A673 (cell line): Measurements from ENCODE around the gene EYA4. TPM values are rescaled to one million over a fixed set of nuclear protein-coding genes. Genes with fewer than 3 reads are reported as not detected.

Experiments
- BruUV-seq: library from RNA; stranded (reverse); fragments of 400-500 nt; replicated peaks from 2 replicates; lab custom pipeline; 2021; lab: Mats Ljungman, UMichigan
- CTCF ChIA-PET: fragments of 300-600 bp; sonication (Branson Sonifier 250); formaldehyde crosslinking; loops from one replicate; lab custom pipeline; 2022; ENCODE audit warnings: antibody characterized with exemption; lab: Charles Lee
- POLR2A ChIA-PET: fragments of 300-600 bp; sonication (Branson Sonifier 250); formaldehyde crosslinking; loops from one replicate; lab custom pipeline; 2022; ENCODE audit warnings: antibody characterized with exemption; ENCODE audit not compliant: low non-redundant PET; lab: Charles Lee
- DNase-seq: peaks from one replicate; pipeline ENCODE4 v3.0.0-alpha.2; 2015; ENCODE audit warnings: low spot score
- H3K27ac ChIP-seq: fragments of 200-600 bp; sonication (generic); 2 replicates; pipeline ENCODE4 v1.5.1; 2016; ENCODE audit warnings: mixed run types, low read depth, mild to moderate bottlenecking, mixed read lengths, antibody characterized with exemption, low read length; ENCODE audit not compliant: poor library complexity, severe bottlenecking
- H3K27me3 ChIP-seq: fragments of 200-600 bp; sonication (generic); replicated peaks from 2 replicates; pipeline ENCODE4 v1.6.1; 2017; ENCODE audit warnings: mixed run types, low read depth, mild to moderate bottlenecking, mixed read lengths, antibody characterized with exemption, low read length; ENCODE audit not compliant: insufficient read depth, poor library complexity
- H3K36me3 ChIP-seq: fragments of 200-600 bp; sonication (generic); 2 replicates; pipeline ENCODE4 v1.6.1; 2016; ENCODE audit warnings: mixed run types, mild to moderate bottlenecking, mixed read lengths, antibody characterized with exemption, low read length; ENCODE audit not compliant: insufficient read depth, poor library complexity, severe bottlenecking
- H3K4me1 ChIP-seq: fragments of 200-600 bp; sonication (generic); 2 replicates; pipeline ENCODE4 v1.6.1; 2017; ENCODE audit warnings: mixed run types, mild to moderate bottlenecking, mixed read lengths, antibody characterized with exemption, low read length; ENCODE audit not compliant: insufficient read depth, poor library complexity, severe bottlenecking
- H3K4me3 ChIP-seq: fragments of 200-600 bp; sonication (generic); 2 replicates; pipeline ENCODE4 v1.5.1; 2016; ENCODE audit warnings: low read depth, mixed run types, mild to moderate bottlenecking, mixed read lengths, low read length; ENCODE audit not compliant: poor library complexity, severe bottlenecking
- H3K9me3 ChIP-seq: fragments of 200-600 bp; sonication (generic); 2 replicates; pipeline ENCODE4 v1.6.1; 2016; ENCODE audit warnings: mixed run types, low read depth, mild to moderate bottlenecking, mixed read lengths, antibody characterized with exemption, low read length; ENCODE audit not compliant: poor library complexity, severe bottlenecking
- EZH2 ChIP-seq: fragments of 200-600 bp; sonication (generic); IDR thresholded peaks from 2 replicates; pipeline ENCODE4 v1.6.1; 2017; ENCODE audit warnings: borderline replicate concordance, low read depth, mild to moderate bottlenecking, mixed read lengths, antibody characterized with exemption, low read length; ENCODE audit not compliant: poor library complexity, severe bottlenecking
- intact Hi-C: fragments of 100-400 bp; cut with micrococcal nuclease; formaldehyde crosslinking; loops from one replicate; pipeline ENCODE4 v1.10.0; 2022; ENCODE audit not compliant: unreplicated experiment
- total RNA-seq: library from RNA; stranded (reverse); gene quantifications from 2 replicates; pipeline ENCODE4 v1.2.3, GENCODE V29; 2021
- TF ChIP-seq, protein P1 (sequence below): fragments of 300-800, 200-600 bp; sonication (generic); conservative IDR thresholded peaks from 2 replicates; pipeline ENCODE4 v1.5.1; 2017; ENCODE audit warnings: low read depth, mild to moderate bottlenecking, antibody characterized with exemption, low read length, moderate library complexity, mixed read lengths

The EYA4 gene
- total RNA-seq, 1 experiment from 2014 or later: 1.3 TPM

DNA sequence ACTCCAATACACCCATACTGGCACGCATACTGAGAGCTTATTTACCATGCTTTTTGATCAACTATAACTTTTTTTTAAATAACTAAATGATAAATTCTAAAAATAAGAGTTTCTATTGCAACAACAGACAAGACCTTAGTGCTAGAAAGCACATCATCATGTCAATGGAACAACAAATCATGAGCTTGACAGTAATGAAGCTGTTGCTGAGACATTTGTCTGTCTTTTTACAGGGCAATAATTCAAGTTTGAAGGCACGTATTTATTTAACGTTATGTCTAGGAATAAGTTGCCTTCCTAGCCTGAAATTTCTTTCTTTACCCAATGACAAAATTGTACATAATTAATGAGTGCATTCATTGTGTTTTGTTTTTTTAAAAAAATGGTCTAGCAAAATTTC is 299.2 kb downstream of the EYA4 start:
- no peak for TF ChIP-seq EZH2
- TF ChIP-seq, protein P1, sequence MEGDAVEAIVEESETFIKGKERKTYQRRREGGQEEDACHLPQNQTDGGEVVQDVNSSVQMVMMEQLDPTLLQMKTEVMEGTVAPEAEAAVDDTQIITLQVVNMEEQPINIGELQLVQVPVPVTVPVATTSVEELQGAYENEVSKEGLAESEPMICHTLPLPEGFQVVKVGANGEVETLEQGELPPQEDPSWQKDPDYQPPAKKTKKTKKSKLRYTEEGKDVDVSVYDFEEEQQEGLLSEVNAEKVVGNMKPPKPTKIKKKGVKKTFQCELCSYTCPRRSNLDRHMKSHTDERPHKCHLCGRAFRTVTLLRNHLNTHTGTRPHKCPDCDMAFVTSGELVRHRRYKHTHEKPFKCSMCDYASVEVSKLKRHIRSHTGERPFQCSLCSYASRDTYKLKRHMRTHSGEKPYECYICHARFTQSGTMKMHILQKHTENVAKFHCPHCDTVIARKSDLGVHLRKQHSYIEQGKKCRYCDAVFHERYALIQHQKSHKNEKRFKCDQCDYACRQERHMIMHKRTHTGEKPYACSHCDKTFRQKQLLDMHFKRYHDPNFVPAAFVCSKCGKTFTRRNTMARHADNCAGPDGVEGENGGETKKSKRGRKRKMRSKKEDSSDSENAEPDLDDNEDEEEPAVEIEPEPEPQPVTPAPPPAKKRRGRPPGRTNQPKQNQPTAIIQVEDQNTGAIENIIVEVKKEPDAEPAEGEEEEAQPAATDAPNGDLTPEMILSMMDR: no peak
- H3K4me1 ChIP-seq: no peaks in the 10 kb centered on the region
- intact Hi-C loops: no loop called here
- BruUV-seq: no TSS peak
- H3K4me3 ChIP-seq: no peak overlapping the region
- no peak overlapping the region for H3K27ac ChIP-seq
- H3K36me3 ChIP-seq: no peaks in the 10 kb centered on the region
- POLR2A ChIA-PET: no interaction called here
- peaks cover 27% of the 10 kb centered on the region for H3K27me3 ChIP-seq
- no peaks in the 10 kb centered on the region for H3K9me3 ChIP-seq
- CTCF ChIA-PET: interaction anchor here (0.6 kb wide), 1 partner anchor 603 kb away, joined by 3 read pairs; no protein-coding TSS in a partner anchor
- no peak for DNase-seq

DNA sequence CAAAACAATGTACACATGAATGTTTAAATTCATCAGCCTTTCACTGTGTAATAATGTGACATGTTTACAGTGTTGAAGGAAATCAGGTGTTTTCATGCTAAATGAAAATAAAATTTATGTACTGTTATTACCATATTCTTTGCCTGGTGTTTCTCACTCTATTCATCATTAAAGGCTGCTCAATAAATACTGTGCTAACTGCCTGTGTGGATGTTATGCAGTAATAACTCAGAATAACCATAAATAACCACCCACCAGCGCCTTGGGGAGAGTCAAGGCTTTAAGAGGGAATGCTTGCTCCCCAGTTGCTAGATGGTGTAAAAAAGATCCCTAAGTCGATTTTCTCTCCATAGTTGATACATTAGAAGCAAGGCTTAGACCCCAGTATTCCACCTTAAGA is 299.9 kb downstream of the EYA4 start:
- no peak overlapping the region for H3K27ac ChIP-seq
- no peaks in the 10 kb centered on the region for H3K4me1 ChIP-seq
- POLR2A ChIA-PET: no interaction called here
- intact Hi-C loops: no loop called here
- H3K36me3 ChIP-seq: no peaks in the 10 kb centered on the region
- no peak for DNase-seq
- peaks cover 27% of the 10 kb centered on the region for H3K27me3 ChIP-seq
- H3K4me3 ChIP-seq: no peak overlapping the region
- no peaks in the 10 kb centered on the region for H3K9me3 ChIP-seq
- TF ChIP-seq EZH2: no peak
- no TSS peak for BruUV-seq
- CTCF ChIA-PET: interaction anchor here (0.6 kb wide), 1 partner anchor 604 kb away, joined by 3 read pairs; no protein-coding TSS in a partner anchor

- no peak overlapping the region for H3K4me3 ChIP-seq
- H3K27ac ChIP-seq: no peak overlapping the region
- ChIA-PET POLR2A (interaction anchor here (0.7 kb wide), 1 partner anchor 248 kb away, joined by 3 read pairs; no protein-coding TSS in a partner anchor), CTCF (no interaction called here)
- TF ChIP-seq, protein P1: no peak
- TF ChIP-seq EZH2: no peak
- no peak for DNase-seq
- H3K36me3 ChIP-seq: no peaks in the 10 kb centered on the region
- intact Hi-C loops: no loop called here
- no peaks in the 10 kb centered on the region for H3K4me1 ChIP-seq
- peaks cover 19% of the 10 kb centered on the region for H3K27me3 ChIP-seq
- H3K9me3 ChIP-seq: no peaks in the 10 kb centered on the region
- BruUV-seq: no TSS peak
Measured at GRCh38 chr6:133542056-133542821, 301.1 kb downstream of the EYA4 start.

DNA sequence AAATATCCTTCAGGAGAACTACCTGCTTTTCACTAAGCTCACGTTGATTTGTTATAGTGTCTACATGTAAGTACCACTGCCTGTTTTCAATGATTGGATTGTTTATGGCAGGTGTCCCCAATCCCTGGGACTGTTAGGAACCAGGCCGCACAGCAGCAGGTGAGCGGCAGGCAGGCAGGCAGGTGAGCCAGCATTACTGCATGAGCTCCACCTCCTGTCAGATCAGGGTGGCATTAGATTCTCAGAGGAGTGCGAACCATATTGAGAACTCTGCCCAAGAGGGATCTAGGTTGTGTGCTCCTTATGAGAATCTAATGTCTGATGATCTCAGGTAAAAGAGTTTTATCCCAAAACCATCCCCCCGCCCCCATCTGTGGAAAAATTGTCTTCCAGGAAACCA is 303.3 kb downstream of the EYA4 start:
- no TSS peak for BruUV-seq
- no peaks in the 10 kb centered on the region for H3K9me3 ChIP-seq
- H3K27ac ChIP-seq: no peak overlapping the region
- intact Hi-C loops: no loop called here
- ChIA-PET CTCF (no interaction called here), POLR2A (no interaction called here)
- H3K4me1 ChIP-seq: no peaks in the 10 kb centered on the region
- no peak overlapping the region for H3K4me3 ChIP-seq
- no peaks in the 10 kb centered on the region for H3K36me3 ChIP-seq
- DNase-seq: no peak
- TF ChIP-seq, protein P1: no peak
- no peak for TF ChIP-seq EZH2
- H3K27me3 ChIP-seq: peaks cover 6% of the 10 kb centered on the region
